Dendritic cell treated with granulocyte-macrophage colony-stimulating factor and Interleukin-4, amounts not matched to agents 40 ng/mL and 50 ng/mL, for 4 days (primary cell): ENCODE measurements around the gene LMX1B.

Experiments
- H3K27ac Mint-ChIP-seq: one replicate; pipeline ENCODE4 v1.8.0; 2022; ENCODE audit warnings: mild to moderate bottlenecking, mixed read lengths
- H3K27me3 Mint-ChIP-seq: one replicate; pipeline ENCODE4 v1.8.0; 2022; ENCODE audit warnings: mild to moderate bottlenecking, mixed read lengths
- H3K36me3 Mint-ChIP-seq: one replicate; pipeline ENCODE4 v1.8.0; 2022; ENCODE audit warnings: low read depth, mixed read lengths
- H3K4me1 Mint-ChIP-seq: one replicate; pipeline ENCODE4 v1.8.0; 2022; ENCODE audit warnings: low read depth, mixed read lengths
- H3K4me3 Mint-ChIP-seq: one replicate; pipeline ENCODE4 v1.8.0; 2022; ENCODE audit warnings: mild to moderate bottlenecking, moderate library complexity, mixed read lengths
- H3K9me3 Mint-ChIP-seq: one replicate; pipeline ENCODE4 v1.8.0; 2022; ENCODE audit warnings: mixed read lengths
- intact Hi-C: fragments of 100-400 bp; cut with micrococcal nuclease; formaldehyde crosslinking; loops from one replicate; pipeline ENCODE4 v1.15.0; 2022

Gene LMX1B

DNA sequence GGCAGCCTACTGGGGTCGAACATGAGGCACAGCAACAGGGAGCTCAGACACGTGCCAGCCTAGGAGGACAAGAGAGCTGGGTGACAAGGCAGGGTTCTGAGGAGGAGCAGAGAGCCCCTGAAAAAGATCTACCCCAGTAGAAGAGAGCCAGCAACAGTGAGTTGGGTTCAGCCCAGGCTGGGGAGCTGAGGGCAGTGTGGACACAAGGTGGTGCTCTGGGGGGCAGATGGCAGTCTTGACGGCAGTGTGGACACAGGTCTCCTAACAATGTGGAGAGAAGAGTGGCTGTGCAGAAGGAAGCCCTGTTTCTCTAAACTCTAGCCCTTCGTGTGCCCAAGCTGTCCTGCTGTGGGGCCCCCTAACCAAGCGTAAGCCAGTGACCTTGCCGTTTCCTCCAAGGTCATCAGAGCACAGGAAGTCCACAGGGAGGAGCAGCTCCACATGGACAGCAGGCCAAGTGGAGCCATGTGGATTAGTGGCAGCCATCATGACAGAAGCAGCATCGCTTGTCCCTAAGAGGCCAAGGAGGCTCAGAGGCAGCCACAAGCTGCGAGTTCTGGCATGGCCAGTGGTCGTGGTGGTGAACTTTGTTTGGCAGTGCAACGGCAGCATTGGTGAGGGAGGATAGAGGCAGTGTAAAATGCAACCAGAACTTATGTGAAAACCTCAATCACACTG is 25.1 kb upstream of the LMX1B start:
- Mint-ChIP-seq H3K36me3 (no peaks in the 10 kb centered on the region), H3K9me3 (no peaks in the 10 kb centered on the region)
- intact Hi-C loops: no loop called here

DNA sequence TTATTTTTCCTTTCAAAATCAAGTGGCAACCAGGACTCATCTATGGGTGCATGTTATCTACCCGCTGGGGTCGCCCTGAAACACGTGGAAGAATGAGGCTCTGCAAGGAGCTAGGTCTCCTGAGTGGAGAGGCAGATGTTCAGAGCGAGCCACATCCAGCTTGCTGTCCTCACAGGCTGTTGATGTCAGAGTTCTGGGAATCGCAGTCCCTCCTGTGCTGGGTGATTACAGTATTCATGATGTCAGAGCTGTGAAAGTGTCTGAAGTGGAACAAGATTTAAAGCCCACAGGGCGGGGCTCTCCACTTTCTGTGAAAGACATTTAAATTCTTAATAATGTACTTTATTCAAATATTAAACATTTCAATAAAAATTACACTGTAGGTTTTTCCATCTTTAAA is 24.4 kb upstream of the LMX1B start:
- H3K4me3 Mint-ChIP-seq: no peak overlapping the region
- intact Hi-C loops: no loop called here
- H3K9me3 Mint-ChIP-seq: no peaks in the 10 kb centered on the region
- H3K27ac Mint-ChIP-seq: no peak overlapping the region
- no peaks in the 10 kb centered on the region for H3K36me3 Mint-ChIP-seq
- H3K27me3 Mint-ChIP-seq: peaks cover 73% of the 10 kb centered on the region
- H3K4me1 Mint-ChIP-seq: peaks cover 5% of the 10 kb centered on the region

More for the DNA sequence above, 25.1 kb upstream of the LMX1B start:
- Mint-ChIP-seq H3K4me1 (no peaks in the 10 kb centered on the region), H3K27me3 (peaks cover 70% of the 10 kb centered on the region), H3K27ac (no peak overlapping the region), H3K4me3 (no peak overlapping the region)

DNA sequence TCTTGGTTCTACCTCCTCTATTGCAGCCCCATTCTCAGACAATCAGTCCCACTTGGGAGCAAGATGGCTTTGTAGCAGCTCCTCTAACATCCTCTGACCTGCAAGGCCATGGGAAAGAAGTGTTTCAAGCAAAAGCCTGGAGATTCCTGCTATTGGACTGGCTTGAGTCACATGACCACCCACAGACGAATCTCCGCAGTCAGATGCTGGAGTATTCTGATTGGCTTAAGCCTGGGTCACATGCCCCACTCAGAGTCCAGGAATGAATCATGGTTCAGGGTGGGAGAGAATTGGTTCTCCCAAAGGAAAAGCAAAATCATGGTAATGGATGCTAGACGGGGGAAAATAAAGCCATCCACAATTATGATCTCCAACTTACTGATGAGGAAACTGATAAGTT is 22.6 kb upstream of the LMX1B start:
- no peak overlapping the region for H3K4me3 Mint-ChIP-seq
- no peaks in the 10 kb centered on the region for H3K36me3 Mint-ChIP-seq
- H3K4me1 Mint-ChIP-seq: peaks cover 5% of the 10 kb centered on the region
- intact Hi-C loops: no loop called here
- H3K27ac Mint-ChIP-seq: no peak overlapping the region
- H3K9me3 Mint-ChIP-seq: no peaks in the 10 kb centered on the region
- H3K27me3 Mint-ChIP-seq: peaks cover 68% of the 10 kb centered on the region

DNA sequence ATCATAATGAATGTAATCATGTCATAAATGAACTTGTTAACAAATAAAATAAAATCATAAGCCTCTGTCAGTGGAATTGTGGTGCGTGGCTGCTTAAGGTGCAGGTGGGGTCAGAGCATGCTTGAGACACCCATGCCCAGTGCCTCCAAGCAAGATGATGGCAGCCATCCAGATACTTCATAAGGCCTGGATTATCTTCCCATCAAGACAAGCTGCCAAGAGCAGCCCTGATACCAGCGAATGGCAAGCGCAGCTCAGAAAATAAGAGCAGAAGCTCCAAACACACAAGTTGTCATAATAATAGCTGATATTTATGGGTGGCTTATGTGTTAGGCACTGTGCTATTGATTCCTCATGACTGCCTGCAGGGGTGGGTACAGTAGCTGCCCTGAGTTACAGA is 21.8 kb upstream of the LMX1B start:
- peaks cover 68% of the 10 kb centered on the region for H3K27me3 Mint-ChIP-seq
- intact Hi-C loops: no loop called here

DNA sequence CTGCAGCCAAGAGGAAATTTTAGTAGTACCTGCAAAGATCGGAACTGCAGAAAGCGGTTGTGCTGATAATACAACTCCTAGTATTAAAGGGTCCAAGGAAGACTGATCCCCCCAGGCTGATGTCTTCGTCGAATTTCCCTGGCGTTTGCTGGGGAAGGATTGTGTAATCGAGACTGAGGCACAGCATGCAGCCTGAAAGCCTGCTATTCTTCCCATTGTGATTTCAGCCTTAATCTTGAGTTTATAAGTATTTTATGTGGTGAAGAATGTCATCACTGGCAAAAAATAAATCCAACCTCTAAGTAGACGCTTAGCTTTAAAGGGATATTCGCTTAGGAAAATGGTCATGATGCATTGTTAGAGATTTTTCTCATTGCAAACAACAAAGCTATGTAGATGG is 21.3 kb upstream of the LMX1B start:
- Mint-ChIP-seq H3K36me3 (no peaks in the 10 kb centered on the region), H3K27ac (no peak overlapping the region), H3K27me3 (peaks cover 69% of the 10 kb centered on the region), H3K4me3 (no peak overlapping the region), H3K9me3 (no peaks in the 10 kb centered on the region), H3K4me1 (peaks cover 5% of the 10 kb centered on the region)
- intact Hi-C loops: no loop called here

More for the DNA sequence above, 21.8 kb upstream of the LMX1B start:
- H3K4me1 Mint-ChIP-seq: peaks cover 5% of the 10 kb centered on the region
- no peaks in the 10 kb centered on the region for H3K9me3 Mint-ChIP-seq
- H3K27ac Mint-ChIP-seq: no peak overlapping the region
- H3K4me3 Mint-ChIP-seq: no peak overlapping the region
- no peaks in the 10 kb centered on the region for H3K36me3 Mint-ChIP-seq

DNA sequence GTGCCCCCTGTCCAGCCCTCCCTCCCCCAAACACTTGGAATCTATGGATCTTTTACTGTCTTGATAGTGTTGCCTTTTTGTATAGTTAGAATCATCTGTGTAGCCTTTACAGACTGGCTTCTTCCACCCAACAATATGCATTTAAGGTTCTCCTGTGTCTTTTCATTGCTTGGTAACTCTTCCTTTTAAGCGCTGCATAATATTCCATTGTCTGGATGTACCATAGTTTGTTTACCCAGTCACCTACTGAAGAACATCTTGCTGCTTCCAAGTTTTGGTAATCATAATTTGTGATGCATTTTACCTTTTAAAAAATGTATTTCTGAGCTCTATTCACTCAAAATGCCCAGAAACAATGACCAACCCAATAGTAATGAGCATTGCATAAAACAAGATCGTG is 17.7 kb upstream of the LMX1B start:
- Mint-ChIP-seq H3K27me3 (peaks cover 71% of the 10 kb centered on the region), H3K4me3 (no peak overlapping the region), H3K36me3 (no peaks in the 10 kb centered on the region), H3K9me3 (no peaks in the 10 kb centered on the region), H3K27ac (no peak overlapping the region), H3K4me1 (peaks cover 5% of the 10 kb centered on the region)
- intact Hi-C loops: no loop called here

DNA sequence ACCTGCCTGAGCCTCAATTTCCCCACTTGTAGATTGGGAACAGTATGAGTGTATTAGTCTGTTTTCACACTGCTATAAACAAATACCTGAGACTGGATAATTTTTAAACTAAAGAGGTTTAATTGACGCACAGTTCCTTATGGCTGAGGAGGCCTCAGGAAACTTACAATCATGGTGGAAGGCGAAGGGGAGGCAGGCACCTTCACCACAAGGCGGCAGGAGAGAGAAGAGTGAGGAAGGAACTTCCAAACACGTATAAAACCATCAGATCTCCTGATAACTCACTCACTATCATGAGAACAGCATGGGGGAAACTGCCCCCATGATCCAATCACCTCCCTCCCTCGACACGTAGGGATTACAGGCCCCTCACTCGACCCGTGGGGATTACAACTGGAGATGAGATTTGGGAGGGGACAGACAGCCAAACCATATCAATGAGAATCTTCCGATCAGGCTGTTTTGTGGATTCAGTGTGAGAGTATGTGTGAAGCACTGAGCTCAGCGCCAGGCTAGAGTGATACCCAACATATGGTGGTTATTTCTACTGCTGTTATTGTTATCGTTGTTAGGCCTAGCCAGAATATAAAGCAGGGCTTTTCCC is 14.6 kb upstream of the LMX1B start:
- Mint-ChIP-seq H3K4me1 (peaks cover 2% of the 10 kb centered on the region), H3K36me3 (no peaks in the 10 kb centered on the region), H3K27ac (no peak overlapping the region), H3K4me3 (no peak overlapping the region), H3K9me3 (no peaks in the 10 kb centered on the region), H3K27me3 (peaks cover 67% of the 10 kb centered on the region)
- intact Hi-C loops: no loop called here

DNA sequence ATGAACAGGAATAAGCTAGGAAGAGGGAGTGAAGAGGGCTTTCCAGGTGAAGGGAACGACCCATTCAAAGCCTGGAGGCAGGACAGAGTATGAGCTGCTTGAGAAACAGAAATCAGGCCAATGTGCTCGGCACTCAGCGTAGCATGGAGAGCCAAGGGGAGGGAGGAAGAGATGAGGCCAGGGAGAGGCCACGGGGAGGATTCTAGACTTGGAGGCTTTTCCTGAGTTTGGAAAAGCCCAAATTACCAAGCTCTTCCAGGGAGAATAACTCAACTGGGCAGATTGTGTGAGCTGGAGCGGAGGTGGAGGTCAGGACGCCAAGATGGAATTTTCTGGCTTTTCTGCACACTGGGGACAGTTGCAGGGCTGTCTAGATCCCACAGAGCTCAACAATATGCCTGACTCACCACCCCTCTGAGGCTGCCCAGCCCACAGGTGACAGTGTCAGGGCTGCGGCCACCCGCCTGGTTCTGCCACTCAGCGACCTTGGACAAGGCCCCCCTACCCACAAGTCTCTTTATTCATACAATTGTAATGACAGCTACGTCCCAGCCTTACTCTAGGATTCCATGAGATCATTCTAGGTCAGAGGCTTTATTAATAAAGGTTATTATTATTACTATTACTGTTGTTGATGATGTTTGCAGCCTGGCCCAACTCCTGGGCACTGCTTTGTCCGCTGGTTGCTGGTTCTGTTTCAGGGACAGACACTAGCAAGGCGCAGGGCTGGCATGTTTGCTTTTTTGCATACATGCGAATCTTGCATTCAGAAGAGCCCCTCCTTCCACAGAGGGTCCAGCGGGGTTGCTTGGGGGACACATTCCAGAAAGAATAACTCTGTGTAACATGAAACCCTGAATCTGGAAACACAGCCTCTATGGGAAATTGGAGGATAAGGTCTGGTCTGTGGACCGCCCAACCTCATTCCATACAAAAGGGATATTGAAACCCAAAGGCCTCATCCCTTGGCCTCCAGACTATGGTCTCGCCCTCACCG is 9.4 kb upstream of the LMX1B start:
- Mint-ChIP-seq H3K9me3 (no peaks in the 10 kb centered on the region), H3K36me3 (no peaks in the 10 kb centered on the region), H3K4me1 (no peaks in the 10 kb centered on the region), H3K4me3 (no peak overlapping the region), H3K27ac (no peak overlapping the region), H3K27me3 (peaks cover 76% of the 10 kb centered on the region)
- intact Hi-C loops: no loop called here

DNA sequence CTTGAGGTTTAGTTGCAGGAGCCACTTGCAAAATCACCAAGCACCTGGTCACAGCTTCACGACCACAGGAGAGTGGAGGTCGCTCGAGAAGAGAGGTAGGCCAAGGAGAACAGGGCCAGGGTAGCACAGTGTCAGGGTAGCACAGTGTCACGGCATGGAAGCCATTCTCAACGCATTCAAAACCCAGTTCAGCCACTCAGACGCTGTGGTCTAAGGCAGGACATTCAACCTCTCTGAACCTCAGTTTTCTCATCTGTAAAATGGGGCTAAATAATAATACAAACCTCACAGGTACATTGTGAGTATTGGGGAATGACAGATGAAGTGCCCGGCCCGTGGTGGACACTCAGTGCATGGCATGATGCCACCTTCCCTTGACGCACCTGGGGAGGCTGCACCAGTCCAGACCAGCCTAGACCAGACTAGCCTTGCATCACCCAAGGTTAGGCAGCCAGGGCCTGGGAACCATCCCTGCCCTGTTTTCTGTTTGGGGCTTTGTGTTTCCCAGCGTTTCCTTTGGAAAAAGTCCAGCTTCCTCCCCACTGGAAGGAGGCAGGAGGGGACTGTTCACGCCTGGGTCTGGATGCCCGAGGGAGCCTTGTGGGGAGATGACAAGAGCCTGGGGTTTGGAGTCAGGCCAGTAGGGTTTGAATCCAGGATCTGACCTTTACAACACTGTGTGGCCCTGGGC is 7.8 kb upstream of the LMX1B start:
- no peaks in the 10 kb centered on the region for H3K36me3 Mint-ChIP-seq
- H3K4me1 Mint-ChIP-seq: peaks cover 5% of the 10 kb centered on the region
- intact Hi-C loops: no loop called here
- peaks cover 80% of the 10 kb centered on the region for H3K27me3 Mint-ChIP-seq
- H3K27ac Mint-ChIP-seq: no peak overlapping the region
- no peaks in the 10 kb centered on the region for H3K9me3 Mint-ChIP-seq
- no peak overlapping the region for H3K4me3 Mint-ChIP-seq

DNA sequence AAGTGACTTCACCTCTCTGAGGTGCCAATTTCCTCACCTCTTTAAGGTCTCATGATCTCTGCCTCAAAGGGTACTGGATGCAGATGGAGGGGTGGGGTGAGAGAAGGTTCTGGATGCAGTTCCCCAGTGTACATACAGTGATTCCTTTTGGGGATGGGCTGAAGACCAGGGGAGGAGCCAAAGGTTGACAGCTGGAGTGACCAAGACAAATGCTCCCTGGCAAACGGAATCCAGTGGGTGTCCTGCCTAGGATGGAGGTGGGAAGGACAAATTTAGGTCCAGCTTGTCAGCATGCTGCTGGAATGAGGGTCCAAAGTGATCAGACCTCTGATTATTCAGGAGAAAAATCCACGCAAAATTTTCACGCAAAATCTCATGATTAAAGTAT is 7.3 kb upstream of the LMX1B start:
- Mint-ChIP-seq H3K27ac (no peak overlapping the region), H3K4me1 (peaks cover 10% of the 10 kb centered on the region), H3K4me3 (no peak overlapping the region), H3K36me3 (no peaks in the 10 kb centered on the region), H3K9me3 (no peaks in the 10 kb centered on the region), H3K27me3 (peaks cover 81% of the 10 kb centered on the region)
- intact Hi-C loops: no loop called here

DNA sequence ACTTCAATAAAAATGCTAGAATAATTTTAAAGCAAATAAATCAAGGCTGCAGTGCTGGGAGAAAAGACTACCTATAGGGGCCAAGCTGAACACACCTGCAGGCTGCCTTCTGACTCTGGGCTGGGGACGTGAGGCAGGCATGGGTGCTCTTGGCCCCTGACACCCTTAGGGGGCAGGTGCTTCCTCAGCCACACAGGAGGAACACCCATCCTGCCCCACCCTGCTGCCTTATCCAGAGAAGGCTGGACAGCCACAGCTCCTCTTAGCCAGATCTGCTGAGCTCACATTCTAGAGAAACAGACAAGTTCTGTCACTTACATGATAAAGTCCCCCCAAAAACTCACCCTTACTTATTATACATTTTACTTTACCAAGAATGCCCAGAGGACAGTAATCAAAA is 6.6 kb upstream of the LMX1B start:
- H3K27ac Mint-ChIP-seq: no peak overlapping the region
- no peak overlapping the region for H3K4me3 Mint-ChIP-seq
- intact Hi-C loops: no loop called here
- H3K9me3 Mint-ChIP-seq: no peaks in the 10 kb centered on the region
- peaks cover 16% of the 10 kb centered on the region for H3K4me1 Mint-ChIP-seq
- H3K36me3 Mint-ChIP-seq: no peaks in the 10 kb centered on the region
- peaks cover 84% of the 10 kb centered on the region for H3K27me3 Mint-ChIP-seq

DNA sequence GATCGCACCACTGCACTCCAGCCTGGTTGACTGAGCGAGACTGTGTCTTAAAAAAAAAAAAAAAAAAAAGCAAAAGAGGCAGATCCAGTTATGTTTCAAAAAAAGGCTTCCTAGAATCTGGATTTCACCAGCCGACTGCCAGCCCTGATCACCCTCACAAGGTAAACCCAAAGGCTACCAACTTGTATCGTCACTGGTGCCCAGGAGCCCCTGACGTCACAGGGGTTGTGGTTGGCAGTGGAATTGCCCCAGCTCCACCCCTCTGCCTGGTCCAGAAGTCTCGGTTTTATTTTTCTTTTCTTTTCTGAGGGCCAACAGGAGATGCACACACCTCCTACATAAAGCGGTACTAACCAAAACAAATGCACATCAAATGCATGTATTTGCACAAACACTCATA is 6.0 kb upstream of the LMX1B start:
- H3K4me1 Mint-ChIP-seq: peaks cover 19% of the 10 kb centered on the region
- no peak overlapping the region for H3K27ac Mint-ChIP-seq
- intact Hi-C loops: no loop called here
- no peaks in the 10 kb centered on the region for H3K36me3 Mint-ChIP-seq
- H3K9me3 Mint-ChIP-seq: no peaks in the 10 kb centered on the region
- peaks cover 86% of the 10 kb centered on the region for H3K27me3 Mint-ChIP-seq
- no peak overlapping the region for H3K4me3 Mint-ChIP-seq

DNA sequence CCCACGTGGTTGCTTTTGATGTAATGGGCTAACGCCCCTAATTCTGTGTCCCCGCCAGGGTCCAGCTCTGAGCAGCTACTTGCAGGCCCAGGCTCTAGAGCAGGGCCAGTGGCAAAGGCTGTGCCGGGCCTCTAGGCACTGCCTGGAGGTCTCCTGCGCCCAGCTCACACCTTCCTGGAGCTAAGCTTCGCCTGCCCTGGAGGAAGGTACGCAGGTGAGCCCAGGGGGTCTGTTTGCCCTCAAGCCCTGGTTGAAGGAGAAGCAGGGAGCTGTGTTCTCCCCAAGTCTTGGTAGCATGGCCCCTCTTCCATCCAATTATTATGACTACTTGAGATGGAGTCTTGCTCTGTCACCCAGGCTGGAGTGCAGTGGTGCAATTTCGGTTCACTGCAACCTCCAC is 5.2 kb upstream of the LMX1B start:
- Mint-ChIP-seq H3K36me3 (no peaks in the 10 kb centered on the region), H3K27ac (no peak overlapping the region), H3K4me3 (no peak overlapping the region), H3K27me3 (peaks cover 86% of the 10 kb centered on the region), H3K4me1 (peaks cover 24% of the 10 kb centered on the region), H3K9me3 (no peaks in the 10 kb centered on the region)
- intact Hi-C loops: no loop called here

DNA sequence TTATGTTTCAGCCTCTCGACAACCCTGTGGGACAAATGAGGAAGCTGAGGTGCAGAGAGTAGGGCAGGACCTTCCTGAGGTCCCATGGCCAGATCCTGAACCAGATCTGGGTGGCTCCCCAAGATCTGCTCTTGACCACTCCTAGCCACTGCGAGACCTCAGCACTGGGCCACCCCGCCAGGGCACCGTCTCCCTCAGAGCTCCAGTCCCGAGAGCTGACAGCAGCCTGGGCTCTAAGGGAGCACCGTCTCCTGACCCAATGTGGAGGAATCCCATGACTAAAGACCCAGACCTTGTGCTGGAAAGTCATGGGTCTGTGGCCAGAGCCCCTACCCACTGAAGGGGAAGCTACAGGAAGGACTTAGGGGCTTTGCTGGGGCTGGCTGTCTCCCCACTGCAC is 4.5 kb upstream of the LMX1B start:
- Mint-ChIP-seq H3K36me3 (no peaks in the 10 kb centered on the region), H3K9me3 (no peaks in the 10 kb centered on the region), H3K4me3 (no peak overlapping the region), H3K27me3 (peaks cover 82% of the 10 kb centered on the region), H3K4me1 (peaks cover 25% of the 10 kb centered on the region), H3K27ac (no peak overlapping the region)
- intact Hi-C loops: no loop called here
